ENCODE results near the gene TBC1D22A.

DNA sequence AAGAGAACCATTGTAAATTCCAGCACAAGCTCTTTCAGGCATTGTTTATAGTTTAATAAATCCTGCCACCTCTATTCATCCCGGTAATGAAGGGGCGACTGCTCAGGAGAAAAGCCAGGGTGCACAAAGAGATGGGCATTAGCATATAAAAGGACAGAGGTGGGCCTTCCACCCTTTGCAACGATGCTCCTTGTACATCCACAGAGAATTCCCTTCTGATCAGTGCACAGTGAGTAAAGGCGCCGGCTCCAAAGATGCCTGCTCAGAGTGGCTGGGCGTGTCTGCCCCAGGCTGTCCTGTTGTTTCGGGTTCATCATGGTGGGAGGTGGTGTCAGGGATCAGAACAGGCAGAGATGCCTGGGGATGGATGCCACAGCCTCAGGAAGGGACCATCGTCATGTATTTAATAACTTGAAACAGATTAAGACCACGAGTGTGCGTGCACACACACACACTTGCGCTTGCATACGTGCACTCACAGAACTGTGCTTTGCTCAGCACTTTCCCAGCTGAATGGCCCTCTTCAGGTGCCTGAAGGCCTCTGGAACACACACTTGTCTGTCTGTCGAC, 305.0 kb downstream of the TBC1D22A start:
- TF ChIP-seq YY1 (IDR thresholded peaks at IDR 0.05; ENCODE audit: borderline replicate concordance in 1 of 3, control insufficient read depth in 1 of 3, extremely low read depth in 1 of 3, insufficient read depth in 3 of 3, insufficient read length in 1 of 3, insufficient replicate concordance in 2 of 3, low read depth in 1 of 3, low read length in 2 of 3), result no peak
- TF ChIP-seq, protein P1, sequence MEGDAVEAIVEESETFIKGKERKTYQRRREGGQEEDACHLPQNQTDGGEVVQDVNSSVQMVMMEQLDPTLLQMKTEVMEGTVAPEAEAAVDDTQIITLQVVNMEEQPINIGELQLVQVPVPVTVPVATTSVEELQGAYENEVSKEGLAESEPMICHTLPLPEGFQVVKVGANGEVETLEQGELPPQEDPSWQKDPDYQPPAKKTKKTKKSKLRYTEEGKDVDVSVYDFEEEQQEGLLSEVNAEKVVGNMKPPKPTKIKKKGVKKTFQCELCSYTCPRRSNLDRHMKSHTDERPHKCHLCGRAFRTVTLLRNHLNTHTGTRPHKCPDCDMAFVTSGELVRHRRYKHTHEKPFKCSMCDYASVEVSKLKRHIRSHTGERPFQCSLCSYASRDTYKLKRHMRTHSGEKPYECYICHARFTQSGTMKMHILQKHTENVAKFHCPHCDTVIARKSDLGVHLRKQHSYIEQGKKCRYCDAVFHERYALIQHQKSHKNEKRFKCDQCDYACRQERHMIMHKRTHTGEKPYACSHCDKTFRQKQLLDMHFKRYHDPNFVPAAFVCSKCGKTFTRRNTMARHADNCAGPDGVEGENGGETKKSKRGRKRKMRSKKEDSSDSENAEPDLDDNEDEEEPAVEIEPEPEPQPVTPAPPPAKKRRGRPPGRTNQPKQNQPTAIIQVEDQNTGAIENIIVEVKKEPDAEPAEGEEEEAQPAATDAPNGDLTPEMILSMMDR (IDR thresholded peaks at IDR 0.05 in 2 of 3, conservative IDR thresholded peaks at IDR 0.05 in 1 of 3; ENCODE audit: insufficient read depth in 2 of 3, low read depth in 1 of 3, low read length in 3 of 3), result no peak
- no peak for TF ChIP-seq HDGF (IDR thresholded peaks at IDR 0.05)
- no peak for TF ChIP-seq CHD2 (IDR thresholded peaks at IDR 0.05; ENCODE audit: low read depth, low read length)
- TF ChIP-seq TCF3 (CRISPR knock-in tag; IDR thresholded peaks at IDR 0.05), result no peak
- TF ChIP-seq POLR3G (IDR thresholded peaks at IDR 0.05; ENCODE audit: extremely low read depth, insufficient read length, insufficient replicate concordance), result no peak
- TF ChIP-seq HNRNPH1 (optimal IDR thresholded peaks at IDR 0.05; ENCODE audit: low read depth, low read length), result no peak
- TF ChIP-seq EHMT2 (IDR thresholded peaks at IDR 0.05), result no peak
- TF ChIP-seq ARNT (IDR thresholded peaks at IDR 0.05), result no peak
- no peak for TF ChIP-seq MXI1 (IDR thresholded peaks at IDR 0.05; ENCODE audit: low read depth, low read length)
- TF ChIP-seq TCF7L2 (IDR thresholded peaks at IDR 0.05; ENCODE audit: low read depth, low read length), result no peak
- TF ChIP-seq, protein P2, sequence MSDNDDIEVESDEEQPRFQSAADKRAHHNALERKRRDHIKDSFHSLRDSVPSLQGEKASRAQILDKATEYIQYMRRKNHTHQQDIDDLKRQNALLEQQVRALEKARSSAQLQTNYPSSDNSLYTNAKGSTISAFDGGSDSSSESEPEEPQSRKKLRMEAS (CRISPR knock-in tag; IDR thresholded peaks at IDR 0.05), result no peak
- TF ChIP-seq, protein P3, sequence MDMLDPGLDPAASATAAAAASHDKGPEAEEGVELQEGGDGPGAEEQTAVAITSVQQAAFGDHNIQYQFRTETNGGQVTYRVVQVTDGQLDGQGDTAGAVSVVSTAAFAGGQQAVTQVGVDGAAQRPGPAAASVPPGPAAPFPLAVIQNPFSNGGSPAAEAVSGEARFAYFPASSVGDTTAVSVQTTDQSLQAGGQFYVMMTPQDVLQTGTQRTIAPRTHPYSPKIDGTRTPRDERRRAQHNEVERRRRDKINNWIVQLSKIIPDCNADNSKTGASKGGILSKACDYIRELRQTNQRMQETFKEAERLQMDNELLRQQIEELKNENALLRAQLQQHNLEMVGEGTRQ (CRISPR knock-in tag; IDR thresholded peaks at IDR 0.05), result no peak
- TF ChIP-seq ZNF23 (CRISPR knock-in tag; IDR thresholded peaks at IDR 0.05), result no peak

All from K562 (cell line).